B cell (primary cell): ENCODE measurements around the gene ROMO1. TPM values are rescaled to one million over a fixed set of nuclear protein-coding genes. Genes with fewer than 3 reads are reported as not detected.
A peak's percentile ranks its signal among the peaks of the same experiment; 100 is the strongest.

Experiments
- ATAC-seq: fragments of 200-7000 bp; cut with Tn5 transposase; one replicate; pipeline ENCODE4 v1.10.0; 2021; ENCODE audit warnings: low read depth, mild to moderate bottlenecking, moderate number of reproducible peaks, moderate library complexity
- CTCF ChIA-PET: fragments of 350-600 bp; sonication (Branson Sonifier 250); formaldehyde crosslinking; loops from one replicate; lab custom pipeline; 2021; ENCODE audit warnings: antibody characterized with exemption, inconsistent platforms; lab: Charles Lee
- POLR2A ChIA-PET: fragments of 350-600 bp; sonication (Branson Sonifier 250); formaldehyde crosslinking; loops from one replicate; lab custom pipeline; 2021; ENCODE audit warnings: antibody characterized with exemption; lab: Charles Lee
- DNase-seq: peaks from one replicate; pipeline ENCODE4 v3.0.0; 2013
- H2AFZ ChIP-seq: 2 replicates; pipeline ENCODE4 v1.6.1; 2012; ENCODE audit warnings: mild to moderate bottlenecking, low read depth, low read length; ENCODE audit not compliant: insufficient read depth, poor library complexity, severe bottlenecking
- H3K27ac ChIP-seq, 2 donors: 1 replicate in 1 of 2; 2 replicates in 1 of 2; pipeline ENCODE4 v1.5.1; 2012 to 2013; ENCODE audit warnings: low read length in 2 of 2, mild to moderate bottlenecking in 2 of 2, moderate library complexity in 1 of 2
- H3K27me3 ChIP-seq, 4 experiments: fragments of 200-600 bp in 1 of 4; sonication (generic) in 1 of 4; replicated peaks in 1 of 4; 1 replicate in 2 of 4; 2 replicates in 2 of 4; pipeline versions ENCODE4 v1.6.1 to v1.7.0; 2013 to 2016; ENCODE audit warnings: low read length in 3 of 4, mild to moderate bottlenecking in 2 of 4, mixed read lengths in 1 of 4, moderate library complexity in 1 of 4; ENCODE audit not compliant: insufficient read depth in 4 of 4, control insufficient read depth in 3 of 4; ENCODE audit errors: control extremely low read depth in 1 of 4
- H3K36me3 ChIP-seq, 2 experiments: replicated peaks in 1 of 2; 1 replicate in 1 of 2; 2 replicates in 1 of 2; pipeline versions ENCODE4 v1.6.1 to v1.7.1; 2013; ENCODE audit warnings: low read length in 1 of 2; ENCODE audit not compliant: insufficient read depth in 2 of 2, control insufficient read depth in 1 of 2; ENCODE audit errors: control extremely low read depth in 1 of 2, extremely low read depth in 1 of 2
- H3K4me1 ChIP-seq, 2 donors: fragments of 200-600 bp in 1 of 2; sonication (generic) in 1 of 2; 1 replicate in 1 of 2; 2 replicates in 1 of 2; pipeline versions ENCODE4 v1.5.1 to v1.6.1; 2013 to 2017; ENCODE audit warnings: low read length in 2 of 2; ENCODE audit not compliant: control insufficient read depth in 2 of 2, insufficient read depth in 2 of 2
- H3K4me2 ChIP-seq: replicated peaks from 2 replicates; pipeline ENCODE3; 2012; ENCODE audit warnings: mild to moderate bottlenecking, low read depth, low read length; ENCODE audit not compliant: poor library complexity, severe bottlenecking
- H3K4me3 ChIP-seq, 5 experiments: fragments of 200-600 bp in 1 of 5; sonication (generic) in 1 of 5; 1 replicate in 3 of 5; 2 replicates in 2 of 5; pipeline versions ENCODE4 v1.5.1 to v1.7.0; 2011 to 2016; ENCODE audit warnings: low read length in 4 of 5, mild to moderate bottlenecking in 4 of 5, low read depth in 2 of 5, control low read depth in 1 of 5, moderate library complexity in 1 of 5; ENCODE audit not compliant: insufficient read depth in 1 of 5; ENCODE audit errors: control extremely low read depth in 1 of 5, extremely low read depth in 1 of 5
- H3K79me2 ChIP-seq: fragments of 200-600 bp; sonication (generic); one replicate; pipeline ENCODE4 v1.6.0; 2016; ENCODE audit warnings: low read length; ENCODE audit not compliant: control insufficient read depth, insufficient read depth
- H3K9ac ChIP-seq: fragments of 200-600 bp; sonication (generic); 2 replicates; pipeline ENCODE4 v1.6.1; 2017; ENCODE audit warnings: mild to moderate bottlenecking, low read length, moderate library complexity
- H3K9me3 ChIP-seq, 3 donors: one replicate each; pipeline versions ENCODE4 v1.6.1 to v1.7.1; 2013; ENCODE audit warnings: low read length in 2 of 3; ENCODE audit not compliant: control insufficient read depth in 2 of 3, insufficient read depth in 1 of 3; ENCODE audit errors: control extremely low read depth in 1 of 3
- H4K20me1 ChIP-seq: 2 replicates; pipeline ENCODE4 v1.6.0; 2012; ENCODE audit warnings: mild to moderate bottlenecking, low read length; ENCODE audit not compliant: insufficient read depth, control insufficient read depth, poor library complexity, severe bottlenecking
- H3K27ac Mint-ChIP-seq: one replicate; pipeline ENCODE4 v1.8.0; 2021; ENCODE audit warnings: mixed read lengths
- H3K27me3 Mint-ChIP-seq: one replicate; pipeline ENCODE4 v1.8.0; 2021; ENCODE audit warnings: mixed read lengths
- H3K4me1 Mint-ChIP-seq: one replicate; pipeline ENCODE4 v1.8.0; 2021; ENCODE audit warnings: mixed read lengths
- H3K4me3 Mint-ChIP-seq: one replicate; pipeline ENCODE4 v1.8.0; 2021; ENCODE audit warnings: mixed read lengths
- H3K9me3 Mint-ChIP-seq: one replicate; pipeline ENCODE4 v1.8.0; 2022; ENCODE audit warnings: mixed read lengths; ENCODE audit not compliant: insufficient read depth
- EZH2 ChIP-seq: IDR thresholded peaks from 2 replicates; pipeline ENCODE4 v1.6.1; 2012; ENCODE audit warnings: borderline replicate concordance, low read depth, mild to moderate bottlenecking, moderate library complexity, low read length; ENCODE audit not compliant: insufficient read depth, poor library complexity, severe bottlenecking
- WGBS: methylation state at CpG from one replicate; pipeline ENCODE4 v1.1.5; 2013; ENCODE audit warnings: missing lambda C conversion rate; ENCODE audit not compliant: insufficient coverage; 5-methylcytosine and 5-hydroxymethylcytosine counted together
- intact Hi-C: fragments of 100-400 bp; cut with micrococcal nuclease; formaldehyde crosslinking; loops from one replicate; pipeline ENCODE4 v1.10.0; 2022
- polyA plus RNA-seq: library from polyadenylated mRNA; depleted of rRNA; stranded (reverse); fragments of >200 nt; gene quantifications from 2 replicates; pipeline ENCODE4 v1.2.3, GENCODE V29; 2012
- total RNA-seq, 2 donors: library from RNA; stranded (reverse); fragments of 120-200 nt in 1 of 2; gene quantifications; 1 replicate in 1 of 2; 2 replicates in 1 of 2; pipeline versions ENCODE4 v1.2.3 to v1.2.4, GENCODE V29; 2013 to 2022
- TF ChIP-seq, protein P1 (sequence below): fragments of 200-600 bp; IDR thresholded peaks from one replicate; pipeline ENCODE4 v1.8.0; 2022; ENCODE audit warnings: antibody characterized with exemption, mild to moderate bottlenecking

ROMO1 gene
- total and polyA plus RNA-seq, 2 donors (not counting 1 experiment from before 2014, with no cell fraction given) = 38.1 to 145 TPM

DNA sequence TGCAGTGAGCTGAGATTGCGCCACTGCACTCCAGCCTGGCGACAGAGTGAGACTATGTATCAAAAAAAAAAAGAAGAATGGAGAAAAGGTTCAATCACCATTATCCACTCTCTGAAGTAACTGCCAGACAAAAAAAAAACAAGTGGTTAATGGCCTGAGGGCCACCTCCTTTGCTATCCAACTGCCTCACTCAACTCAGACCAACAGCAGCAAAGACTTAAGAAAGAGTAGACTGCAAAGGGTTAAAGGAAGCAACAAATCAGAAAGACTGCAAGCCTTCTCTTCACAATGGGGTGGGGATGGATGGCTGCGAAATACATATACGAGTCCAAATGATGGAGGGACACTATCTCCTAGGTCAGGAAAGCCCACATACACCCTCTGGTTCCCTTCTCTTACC lies 3.2 kb upstream of the ROMO1 start:
- ChIA-PET POLR2A (interaction anchor here (0.7 kb wide), 1 partner anchor 75 kb away, joined by 4 read pairs; no protein-coding TSS in a partner anchor), CTCF (no interaction called here)
- Histone ChIP-seq H4K20me1 (no peaks in the 10 kb centered on the region), H3K79me2 (peaks cover 18% of the 10 kb centered on the region), H3K9me3 (no peaks in the 10 kb centered on the region), H3K9ac (no peak overlapping the region), H3K4me1 (peaks cover 17 to 23% of the 10 kb centered on the region in 2 donors), H3K27ac (no peak overlapping the region), H3K4me3 (no peak overlapping the region), H2AFZ (no peak overlapping the region), H3K4me2 (no peak overlapping the region), H3K36me3 (peaks cover 6 to 12% of the 10 kb centered on the region in 2 experiments), H3K27me3 (no peaks in the 10 kb centered on the region)
- Mint-ChIP-seq H3K27ac (no peak overlapping the region), H3K4me3 (no peak overlapping the region), H3K9me3 (no peaks in the 10 kb centered on the region), H3K27me3 (no peaks in the 10 kb centered on the region), H3K4me1 (peaks cover 33% of the 10 kb centered on the region)
- WGBS = no CpG with 5 or more reads among the region's 4 CpGs
- DNase-seq = no peak
- no peak for ATAC-seq
- intact Hi-C loops = loop anchor here (5.0 kb wide), 1 partner anchor 94 kb away; no protein-coding TSS in a partner anchor
- TF ChIP-seq, protein P1, sequence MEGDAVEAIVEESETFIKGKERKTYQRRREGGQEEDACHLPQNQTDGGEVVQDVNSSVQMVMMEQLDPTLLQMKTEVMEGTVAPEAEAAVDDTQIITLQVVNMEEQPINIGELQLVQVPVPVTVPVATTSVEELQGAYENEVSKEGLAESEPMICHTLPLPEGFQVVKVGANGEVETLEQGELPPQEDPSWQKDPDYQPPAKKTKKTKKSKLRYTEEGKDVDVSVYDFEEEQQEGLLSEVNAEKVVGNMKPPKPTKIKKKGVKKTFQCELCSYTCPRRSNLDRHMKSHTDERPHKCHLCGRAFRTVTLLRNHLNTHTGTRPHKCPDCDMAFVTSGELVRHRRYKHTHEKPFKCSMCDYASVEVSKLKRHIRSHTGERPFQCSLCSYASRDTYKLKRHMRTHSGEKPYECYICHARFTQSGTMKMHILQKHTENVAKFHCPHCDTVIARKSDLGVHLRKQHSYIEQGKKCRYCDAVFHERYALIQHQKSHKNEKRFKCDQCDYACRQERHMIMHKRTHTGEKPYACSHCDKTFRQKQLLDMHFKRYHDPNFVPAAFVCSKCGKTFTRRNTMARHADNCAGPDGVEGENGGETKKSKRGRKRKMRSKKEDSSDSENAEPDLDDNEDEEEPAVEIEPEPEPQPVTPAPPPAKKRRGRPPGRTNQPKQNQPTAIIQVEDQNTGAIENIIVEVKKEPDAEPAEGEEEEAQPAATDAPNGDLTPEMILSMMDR = no peak
- TF ChIP-seq EZH2 = no peak

DNA sequence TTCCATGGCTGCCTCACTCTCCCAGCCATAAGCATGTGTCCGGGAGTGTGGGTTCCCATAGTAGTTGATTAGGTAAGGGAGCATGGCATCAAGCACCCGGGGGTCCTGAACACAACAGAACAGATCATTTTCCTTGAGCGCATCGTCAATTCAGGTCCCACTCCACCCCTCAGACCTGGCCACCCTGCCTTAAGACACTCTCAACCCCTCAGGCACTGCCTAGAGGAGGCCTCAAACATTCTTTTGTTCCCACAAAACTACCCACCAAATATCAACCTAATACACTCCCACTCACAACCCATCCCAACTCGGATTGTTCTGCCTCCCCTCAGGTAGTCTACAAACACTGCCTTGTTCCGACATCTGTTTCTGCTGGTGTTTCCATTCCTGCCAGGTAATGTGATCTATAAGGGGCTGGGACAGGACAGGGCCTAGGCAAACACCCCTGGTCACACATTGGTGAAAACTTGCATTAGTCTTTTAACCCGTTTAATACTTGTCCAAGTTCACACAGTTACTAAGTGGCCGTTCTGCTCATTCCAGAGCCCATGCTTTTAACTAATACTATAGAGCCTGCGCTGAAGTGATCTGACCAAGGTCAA lies 1.4 kb upstream of the ROMO1 start:
- ATAC-seq (no peak), DNase-seq (no peak)
- Histone ChIP-seq H3K4me2 (peak overlapping the region; percentile 99), H2AFZ (peak overlapping the region; percentile 100), H3K27me3 (no peaks in the 10 kb centered on the region), H3K4me1 (peaks cover 17 to 23% of the 10 kb centered on the region in 2 donors), H3K27ac (peak overlapping the region in 1 of 2 donors; percentile 96), H3K79me2 (peaks cover 18% of the 10 kb centered on the region), H3K4me3 (peak overlapping the region in 2 of 5 experiments; percentile 87 to 98), H3K9ac (peak overlapping the region; percentile 100), H4K20me1 (no peaks in the 10 kb centered on the region), H3K36me3 (peaks cover 6 to 21% of the 10 kb centered on the region in 2 experiments), H3K9me3 (no peaks in the 10 kb centered on the region)
- Mint-ChIP-seq H3K27ac (peak overlapping the region; percentile 97), H3K4me3 (peak overlapping the region; percentile 85), H3K9me3 (no peaks in the 10 kb centered on the region), H3K4me1 (peaks cover 33% of the 10 kb centered on the region), H3K27me3 (no peaks in the 10 kb centered on the region)
- intact Hi-C loops = loop anchor here (2.0 to 5.0 kb wide), 4 partner anchors 43 to 243 kb away; partner anchors contain the start of genes CEP250 and PHF20
- CTCF ChIA-PET = no interaction called here
- TF ChIP-seq, protein P1 = no peak
- no peak for TF ChIP-seq EZH2
- POLR2A ChIA-PET = no interaction called here
- 88% methylated on average over 6 of the region's 9 CpGs for WGBS
